HepG2 (cell line): ENCODE measurements around the gene VWA5B1. TPM values are rescaled to one million over a fixed set of nuclear protein-coding genes. Genes with fewer than 3 reads are reported as not detected.

Experiments
- ATAC-seq: fragments of 200-7000 bp; cut with Tn5 transposase; 3 replicates; pipeline ENCODE4 v1.9.1; 2020; ENCODE audit warnings: mild to moderate bottlenecking, moderate library complexity
- BruUV-seq: library from RNA; stranded (reverse); fragments of 400-500 nt; replicated peaks from 2 replicates; lab custom pipeline; 2021; lab: Mats Ljungman, UMichigan
- CTCF ChIA-PET: fragments of 300-600 bp; formaldehyde crosslinking; extraction: SDS; loops from one replicate; lab custom pipeline; 2021; ENCODE audit warnings: low total read pairs, inconsistent platforms, low intra/inter-chr PET ratio; lab: Yijun Ruan, JAX
- POLR2A ChIA-PET: fragments of 350-600 bp; sonication (Branson Sonifier 250); formaldehyde crosslinking; loops from one replicate; lab custom pipeline; 2020; ENCODE audit warnings: antibody characterized with exemption, inconsistent platforms; lab: Yijun Ruan, JAX
- DNase-seq: peaks from one replicate; pipeline ENCODE4 v3.0.0-alpha.2; 2015; ENCODE audit warnings: low spot score
- FAIRE-seq: peaks from 3 replicates; lab custom pipeline; 2011; peaks lifted over from hg19 to GRCh38; lab: Jason Lieb, UNC
- H2AFZ ChIP-seq: one replicate; pipeline ENCODE4 v1.6.1; 2011; ENCODE audit warnings: low read length, inconsistent platforms
- H3K27ac ChIP-seq: fragments of 300-600 bp; 3 replicates; pipeline ENCODE4 v1.8.0; 2011; ENCODE audit warnings: mixed run types, mild to moderate bottlenecking, mixed read lengths, low read length, inconsistent platforms; ENCODE audit not compliant: insufficient read depth; ENCODE audit errors: extremely low read length
- H3K27me3 ChIP-seq, 2 experiments: fragments of 200-600 bp in 1 of 2; 2 replicates in 1 of 2; 3 replicates in 1 of 2; pipeline versions ENCODE4 v1.6.0 to v1.8.0; 2011; ENCODE audit warnings: low read length in 2 of 2, mild to moderate bottlenecking in 2 of 2, moderate library complexity in 2 of 2, inconsistent platforms in 1 of 2; ENCODE audit not compliant: insufficient read depth in 2 of 2, control insufficient read depth in 1 of 2
- H3K36me3 ChIP-seq, 2 experiments: fragments of 200-600 bp in 1 of 2; replicated peaks in 1 of 2; 2 replicates in 1 of 2; 3 replicates in 1 of 2; pipeline versions ENCODE4 v1.5.1 to v1.8.0; 2011; ENCODE audit warnings: low read length in 2 of 2, inconsistent platforms in 1 of 2; ENCODE audit not compliant: insufficient read depth in 2 of 2, control insufficient read depth in 1 of 2
- H3K4me1 ChIP-seq: 2 replicates; pipeline ENCODE4 v1.5.1; 2012; ENCODE audit warnings: low read length, inconsistent platforms; ENCODE audit not compliant: insufficient read depth
- H3K4me2 ChIP-seq: 2 replicates; pipeline ENCODE4 v1.6.0; 2011; ENCODE audit warnings: low read depth, low read length, inconsistent platforms
- H3K4me3 ChIP-seq, 3 experiments: fragments of 200-600 bp in 1 of 3; sonication (generic), shearing (Covaris generic) in 1 of 3; replicated peaks in 1 of 3; 2 replicates each; pipeline ENCODE4 v1.5.1; 2011 to 2016; ENCODE audit warnings: low read length in 3 of 3, inconsistent platforms in 2 of 3, low read depth in 2 of 3, mild to moderate bottlenecking in 2 of 3, control low read depth in 1 of 3, mixed read lengths in 1 of 3; ENCODE audit not compliant: insufficient read depth in 1 of 3
- H3K79me2 ChIP-seq: one replicate; pipeline ENCODE4 v1.6.1; 2011; ENCODE audit warnings: low read length, inconsistent platforms; ENCODE audit not compliant: insufficient read depth
- H3K9ac ChIP-seq: 2 replicates; pipeline ENCODE4 v1.6.0; 2011; ENCODE audit warnings: mild to moderate bottlenecking, low read depth, low read length, inconsistent platforms; ENCODE audit not compliant: insufficient read depth
- H3K9me3 ChIP-seq: 2 replicates; pipeline ENCODE4 v1.5.1; 2012; ENCODE audit warnings: mild to moderate bottlenecking, low read length
- H4K20me1 ChIP-seq: 2 replicates; pipeline ENCODE4 v1.6.0; 2011; ENCODE audit warnings: inconsistent platforms, mild to moderate bottlenecking, low read length, moderate library complexity; ENCODE audit not compliant: insufficient read depth
- CBX1 ChIP-seq: IDR thresholded peaks from one replicate; pipeline ENCODE4 v1.6.1; 2016; ENCODE audit warnings: antibody characterized with exemption, low read depth
- CERS6 ChIP-seq: sonication (generic); formaldehyde crosslinking; IDR thresholded peaks from 2 replicates; pipeline ENCODE4 v1.5.0; 2020; ENCODE audit warnings: missing genetic modification reagents
- DNMT1 ChIP-seq: sonication (generic); formaldehyde crosslinking; IDR thresholded peaks from 2 replicates; pipeline ENCODE4 v1.5.1; 2020; ENCODE audit warnings: mild to moderate bottlenecking, missing genetic modification reagents
- MLXIP ChIP-seq: sonication (generic); formaldehyde crosslinking; IDR thresholded peaks from 2 replicates; pipeline ENCODE4 v1.9.0; 2021; ENCODE audit warnings: missing genetic modification reagents, borderline replicate concordance
- MNT ChIP-seq: fragments of 450-650 bp; IDR thresholded peaks from 2 replicates; pipeline ENCODE4 v1.6.1; 2016
- NFIB ChIP-seq: sonication (generic); formaldehyde crosslinking; IDR thresholded peaks from 2 replicates; pipeline ENCODE4 v1.9.0; 2021; ENCODE audit warnings: missing genetic modification reagents, mild to moderate bottlenecking, borderline replicate concordance
- RBAK ChIP-seq: sonication (generic); formaldehyde crosslinking; IDR thresholded peaks from 2 replicates; pipeline ENCODE4 v1.5.1; 2020; ENCODE audit warnings: mild to moderate bottlenecking, missing genetic modification reagents
- RXRA ChIP-seq: sonication (generic); formaldehyde crosslinking; IDR thresholded peaks from 2 replicates; pipeline ENCODE4 v1.5.1; 2020; ENCODE audit warnings: missing genetic modification reagents
- SRSF9 ChIP-seq: fragments of 200-400 bp; formaldehyde crosslinking; IDR thresholded peaks from 2 replicates; pipeline ENCODE4 v1.6.1; 2018; ENCODE audit warnings: borderline replicate concordance, mild to moderate bottlenecking, low read depth, low read length; ENCODE audit not compliant: insufficient read depth, poor library complexity, severe bottlenecking
- TEAD3 ChIP-seq: optimal IDR thresholded peaks from 2 replicates; pipeline ENCODE3; 2016; ENCODE audit warnings: borderline replicate concordance
- TIGD3 ChIP-seq: sonication (generic); formaldehyde crosslinking; IDR thresholded peaks from 2 replicates; pipeline ENCODE4 v1.5.1; 2020; ENCODE audit warnings: mild to moderate bottlenecking, missing genetic modification reagents, borderline replicate concordance
- ZBTB10 ChIP-seq: sonication (generic); formaldehyde crosslinking; IDR thresholded peaks from 2 replicates; pipeline ENCODE4 v1.4.0; 2020; ENCODE audit warnings: missing genetic modification reagents, borderline replicate concordance
- ZNF207 ChIP-seq: fragments of 450-650 bp; IDR thresholded peaks from 2 replicates; pipeline ENCODE4 v1.6.1; 2016; ENCODE audit warnings: antibody characterized with exemption, borderline replicate concordance
- ZNF263 ChIP-seq: sonication (generic); formaldehyde crosslinking; IDR thresholded peaks from 2 replicates; pipeline ENCODE4 v1.4.0; 2020; ENCODE audit warnings: missing genetic modification reagents
- ZNF674 ChIP-seq: sonication (generic); formaldehyde crosslinking; IDR thresholded peaks from 2 replicates; pipeline ENCODE4 v1.5.0; 2020; ENCODE audit warnings: low read depth, mild to moderate bottlenecking, missing genetic modification reagents
- ZNF768 ChIP-seq: sonication (generic); formaldehyde crosslinking; IDR thresholded peaks from 2 replicates; pipeline ENCODE4 v1.4.0; 2020; ENCODE audit warnings: missing genetic modification reagents
- WGBS: methylation state at CpG from one replicate; pipeline ENCODE4 v1.1.6; 2017; ENCODE audit warnings: low lambda C conversion rate; 5-methylcytosine and 5-hydroxymethylcytosine counted together
- in situ Hi-C: cut with HindIII; loops from 2 replicates; pipeline ENCODE4 v1.10.0; 2017; ENCODE audit warnings: low pct_unique_long_range_greater_than_20kb; ENCODE audit not compliant: extremely low pct_ligation_motif_present
- intact Hi-C: fragments of 100-400 bp; cut with micrococcal nuclease; formaldehyde crosslinking; loops from one replicate; pipeline ENCODE4 v1.10.0; 2022; ENCODE audit not compliant: unreplicated experiment
- polyA plus RNA-seq, 8 experiments: library from polyadenylated mRNA; depleted of rRNA in 3 of 8; stranded (reverse) in 7 of 8; unstranded in 1 of 8; fragments of >200 nt; fragmentation: Illumina TruSeq in 4 of 8; extraction: Trizol in 4 of 8; gene quantifications; 2 replicates each; pipeline versions ENCODE4 v1.2.1 to v1.2.3, GENCODE V29; 2011 to 2016; ENCODE audit warnings: low read depth in 4 of 8, missing spikeins in 1 of 8, mixed read lengths in 1 of 8; ENCODE audit not compliant: insufficient read depth in 1 of 8
- total RNA-seq, 5 experiments: library from RNA; depleted of rRNA; stranded (reverse); fragments of >200 nt; fragmentation: Illumina TruSeq; extraction: Trizol; gene quantifications; 2 replicates each; pipeline ENCODE4 v1.2.3, GENCODE V29; 2016; ENCODE audit warnings: low read depth in 1 of 5

The VWA5B1 gene
- total and polyA plus RNA-seq, 2 of the 13 experiments (the other 11 are each of a cell fraction or from before 2014, with no cell fraction given) = not detected

GRCh38 chr1:20344738-20345137 is 54.1 kb downstream of the VWA5B1 start:
- WGBS = 35% methylated on average over 7 of the region's 7 CpGs
- Histone ChIP-seq H3K27ac (no peak overlapping the region), H2AFZ (no peak overlapping the region), H3K79me2 (no peaks in the 10 kb centered on the region), H3K4me2 (no peak overlapping the region), H4K20me1 (no peaks in the 10 kb centered on the region), H3K9ac (no peak overlapping the region), H3K27me3 (peaks cover 1 to 4% of the 10 kb centered on the region in 2 experiments; a peak in 1 of 5 replicates), H3K4me1 (no peaks in the 10 kb centered on the region), H3K4me3 (no peak overlapping the region), H3K36me3 (no peaks in the 10 kb centered on the region), H3K9me3 (no peaks in the 10 kb centered on the region)
- POLR2A ChIA-PET = no interaction called here
- FAIRE-seq = no peak
- intact Hi-C loops (no loop called here), in situ Hi-C loops (no loop called here)
- no peak for DNase-seq
- no TSS peak for BruUV-seq
- CTCF ChIA-PET = no interaction called here
- no peak for ATAC-seq
- no peak for TF ChIP-seq CERS6
- TF ChIP-seq TEAD3 (CRISPR knock-in tag) = no peak
- no peak for TF ChIP-seq TIGD3 (CRISPR knock-in tag)
- no peak for TF ChIP-seq ZBTB10 (CRISPR knock-in tag)
- no peak for TF ChIP-seq NFIB (CRISPR knock-in tag)
- TF ChIP-seq RXRA (CRISPR knock-in tag) = no peak
- no peak for TF ChIP-seq RBAK (CRISPR knock-in tag)
- no peak for TF ChIP-seq ZNF674 (CRISPR knock-in tag)
- no peak for TF ChIP-seq ZNF207
- no peak for TF ChIP-seq ZNF263
- no peak for TF ChIP-seq MLXIP (CRISPR knock-in tag)
- TF ChIP-seq SRSF9 = no peak
- TF ChIP-seq MNT = no peak
- TF ChIP-seq CBX1 = no peak
- no peak for TF ChIP-seq DNMT1 (CRISPR knock-in tag)
- TF ChIP-seq ZNF768 (CRISPR knock-in tag) = no peak
